ENCODE measurements around the gene ITPKC. TPM values are rescaled to one million over a fixed set of nuclear protein-coding genes. Genes with fewer than 3 reads are reported as not detected.
A peak's percentile ranks its signal among the peaks of the same experiment; 100 is the strongest.

Gene ITPKC
- total and polyA plus RNA-seq, 10 of the 15 experiments (the other 5 are each of a cell fraction or from before 2014, with no cell fraction given), result 0.03 to 6.4 (median 3.5) TPM

GRCh38 chr19:40719414-40719894 lies 2.5 kb downstream of the ITPKC start:
- Histone ChIP-seq H3K36me3 (ENCODE audit: control insufficient read depth in 2 of 2, insufficient read depth in 2 of 2, low read length in 1 of 2) (no peaks in the 10 kb centered on the region; a peak in 1 of 4 replicates), H2AFZ (ENCODE audit: control insufficient read depth, low read depth, low read length) (peak overlapping the region; percentile 62; the same call in 1 of the 2 replicates), H3K27ac (ENCODE audit: control insufficient read depth, insufficient read depth) (peak overlapping the region; percentile 70), H3K9ac (ENCODE audit: control insufficient read depth, insufficient read depth, low read length) (peak overlapping the region; percentile 91), H3K4me2 (ENCODE audit: control insufficient read depth, insufficient read depth) (peak overlapping the region; percentile 97), H4K20me1 (ENCODE audit: control insufficient read depth, insufficient read depth) (no peaks in the 10 kb centered on the region), H3K79me2 (ENCODE audit: control insufficient read depth, insufficient read depth, low read length) (peaks cover 40% of the 10 kb centered on the region), H3K4me3 (peak overlapping the region; percentile 60), H3K9me3 (replicated peaks; ENCODE audit: control insufficient read depth, insufficient read depth, low read length) (no peaks in the 10 kb centered on the region), H3K4me1 (ENCODE audit: control insufficient read depth, insufficient read depth, low read length) (peaks cover 18% of the 10 kb centered on the region), H3K27me3 (replicated peaks in 1 of 2; ENCODE audit: control insufficient read depth in 2 of 2, insufficient read depth in 2 of 2, low read length in 1 of 2) (no peaks in the 10 kb centered on the region)
- no peak for TF ChIP-seq BCL11A (IDR thresholded peaks at IDR 0.05; ENCODE audit: low read depth, low read length)
- TF ChIP-seq, protein P1, sequence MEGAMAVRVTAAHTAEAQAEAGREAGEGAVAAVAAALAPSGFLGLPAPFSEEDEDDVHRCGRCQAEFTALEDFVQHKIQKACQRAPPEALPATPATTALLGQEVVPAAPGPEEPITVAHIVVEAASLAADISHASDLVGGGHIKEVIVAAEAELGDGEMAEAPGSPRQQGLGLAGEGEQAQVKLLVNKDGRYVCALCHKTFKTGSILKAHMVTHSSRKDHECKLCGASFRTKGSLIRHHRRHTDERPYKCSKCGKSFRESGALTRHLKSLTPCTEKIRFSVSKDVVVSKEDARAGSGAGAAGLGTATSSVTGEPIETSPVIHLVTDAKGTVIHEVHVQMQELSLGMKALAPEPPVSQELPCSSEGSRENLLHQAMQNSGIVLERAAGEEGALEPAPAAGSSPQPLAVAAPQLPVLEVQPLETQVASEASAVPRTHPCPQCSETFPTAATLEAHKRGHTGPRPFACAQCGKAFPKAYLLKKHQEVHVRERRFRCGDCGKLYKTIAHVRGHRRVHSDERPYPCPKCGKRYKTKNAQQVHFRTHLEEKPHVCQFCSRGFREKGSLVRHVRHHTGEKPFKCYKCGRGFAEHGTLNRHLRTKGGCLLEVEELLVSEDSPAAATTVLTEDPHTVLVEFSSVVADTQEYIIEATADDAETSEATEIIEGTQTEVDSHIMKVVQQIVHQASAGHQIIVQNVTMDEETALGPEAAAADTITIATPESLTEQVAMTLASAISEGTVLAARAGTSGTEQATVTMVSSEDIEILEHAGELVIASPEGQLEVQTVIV (IDR thresholded peaks at IDR 0.05; ENCODE audit: borderline replicate concordance, partially characterized antibody), result no peak
- 0 out of 4 replicates have a peak, but pooled peaks of 1 of the 2 experiments have one; percentile 2 for TF ChIP-seq IKZF2 (IDR thresholded peaks at IDR 0.05)
- no peak for TF ChIP-seq ZNF217 (IDR thresholded peaks at IDR 0.05)
- TF ChIP-seq, protein P2, sequence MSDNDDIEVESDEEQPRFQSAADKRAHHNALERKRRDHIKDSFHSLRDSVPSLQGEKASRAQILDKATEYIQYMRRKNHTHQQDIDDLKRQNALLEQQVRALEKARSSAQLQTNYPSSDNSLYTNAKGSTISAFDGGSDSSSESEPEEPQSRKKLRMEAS (IDR thresholded peaks at IDR 0.05; ENCODE audit: low read depth, low read length), result no peak
- TF ChIP-seq GATAD2B (conservative IDR thresholded peaks at IDR 0.05; ENCODE audit: low read depth), result 0 out of 2 replicates have a peak, but pooled peaks have one; percentile 32
- peak; percentile 63 for TF ChIP-seq ZNF384 (IDR thresholded peaks at IDR 0.05; ENCODE audit: borderline replicate concordance, low read depth, low read length)
- no peak for TF ChIP-seq SUZ12 (IDR thresholded peaks at IDR 0.05; ENCODE audit: unreplicated experiment)
- peak; percentile 29; the same call in 1 of the 2 replicates for TF ChIP-seq HDGF (IDR thresholded peaks at IDR 0.05)
- TF ChIP-seq FOXM1 (IDR thresholded peaks at IDR 0.05; ENCODE audit: low read depth, low read length), result no peak
- 0 out of 2 replicates have a peak, but pooled peaks have one; percentile 38 for TF ChIP-seq MTA2 (IDR thresholded peaks at IDR 0.05; ENCODE audit: low read depth)
- CTCF ChIA-PET, result interaction anchor here (1.1 to 1.3 kb wide), 5 partner anchors 8 to 87 kb away, joined by 3 to 8 read pairs (median 5); no protein-coding TSS in a partner anchor
- SMC1A ChIA-PET (ENCODE audit: uncharacterized antibody, unreplicated experiment), result interaction anchor here (1.2 to 1.5 kb wide), 3 partner anchors 33 to 79 kb away, joined by 4 to 12 read pairs (median 5); partner anchors contain the start of genes EGLN2 and RAB4B
- FAIRE-seq, result no peak
- intact Hi-C loops (cut with micrococcal nuclease; ENCODE audit: unreplicated experiment), result no loop called here
- in situ Hi-C loops (cut with MboI), result no loop called here
- no TSS peak for BruUV-seq (replicated peaks)
- RAD21 ChIA-PET (ENCODE audit: unreplicated experiment), result interaction anchor here (0.7 to 1.4 kb wide), 5 partner anchors 31 to 59 kb away, joined by 3 to 6 read pairs (median 5); partner anchors contain the start of genes ACTMAP, RAB4B and SNRPA
- peak; percentile 15 for DNase-seq (ENCODE audit: low read depth, low spot score)
- POLR2A ChIA-PET, result interaction anchor here (1.0 to 5.1 kb wide), 4 partner anchors 29 to 59 kb away, joined by 3 to 37 read pairs (median 20); partner anchors contain the start of genes ACTMAP, NUMBL, RAB4B and SNRPA
- WGBS (ENCODE audit: insufficient coverage, insufficient replicate concordance, low lambda C conversion rate, missing lambda C conversion rate), result 9% methylated on average over 7 of the region's 7 CpGs
- ATAC-seq, result peak; percentile 4

All from GM12878 (cell line).